GM21447 (cell line): Measurements from ENCODE around the gene SUSD5.
A peak's percentile ranks its signal among the peaks of the same experiment; 100 is the strongest.

ENCODE experiments used
- ATAC-seq: cut with Tn5 transposase; IDR thresholded peaks from one replicate; pipeline ENCODE4 v1.9.1; 2021; ENCODE audit not compliant: unreplicated experiment

SUSD5 gene

DNA sequence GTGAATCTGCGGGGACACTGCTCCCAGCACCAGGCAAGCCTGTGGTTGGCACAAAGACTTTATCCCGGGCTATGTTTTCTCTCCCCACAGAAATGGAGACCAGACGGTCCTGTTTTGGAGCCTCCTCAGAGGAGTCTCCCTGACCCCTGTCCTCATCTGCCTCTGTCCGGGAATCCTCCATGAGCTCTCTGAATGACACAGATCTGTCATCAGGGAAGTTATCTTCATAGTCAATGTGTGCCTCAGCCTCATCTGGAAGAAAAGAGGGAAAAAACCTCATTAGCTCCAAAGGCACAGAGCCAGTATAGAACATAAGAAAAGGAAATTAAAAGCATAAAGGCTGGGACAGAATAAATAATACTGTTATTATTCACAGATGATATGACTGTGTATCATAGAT lies 64.8 kb downstream of the SUSD5 start:
- no peak for ATAC-seq

DNA sequence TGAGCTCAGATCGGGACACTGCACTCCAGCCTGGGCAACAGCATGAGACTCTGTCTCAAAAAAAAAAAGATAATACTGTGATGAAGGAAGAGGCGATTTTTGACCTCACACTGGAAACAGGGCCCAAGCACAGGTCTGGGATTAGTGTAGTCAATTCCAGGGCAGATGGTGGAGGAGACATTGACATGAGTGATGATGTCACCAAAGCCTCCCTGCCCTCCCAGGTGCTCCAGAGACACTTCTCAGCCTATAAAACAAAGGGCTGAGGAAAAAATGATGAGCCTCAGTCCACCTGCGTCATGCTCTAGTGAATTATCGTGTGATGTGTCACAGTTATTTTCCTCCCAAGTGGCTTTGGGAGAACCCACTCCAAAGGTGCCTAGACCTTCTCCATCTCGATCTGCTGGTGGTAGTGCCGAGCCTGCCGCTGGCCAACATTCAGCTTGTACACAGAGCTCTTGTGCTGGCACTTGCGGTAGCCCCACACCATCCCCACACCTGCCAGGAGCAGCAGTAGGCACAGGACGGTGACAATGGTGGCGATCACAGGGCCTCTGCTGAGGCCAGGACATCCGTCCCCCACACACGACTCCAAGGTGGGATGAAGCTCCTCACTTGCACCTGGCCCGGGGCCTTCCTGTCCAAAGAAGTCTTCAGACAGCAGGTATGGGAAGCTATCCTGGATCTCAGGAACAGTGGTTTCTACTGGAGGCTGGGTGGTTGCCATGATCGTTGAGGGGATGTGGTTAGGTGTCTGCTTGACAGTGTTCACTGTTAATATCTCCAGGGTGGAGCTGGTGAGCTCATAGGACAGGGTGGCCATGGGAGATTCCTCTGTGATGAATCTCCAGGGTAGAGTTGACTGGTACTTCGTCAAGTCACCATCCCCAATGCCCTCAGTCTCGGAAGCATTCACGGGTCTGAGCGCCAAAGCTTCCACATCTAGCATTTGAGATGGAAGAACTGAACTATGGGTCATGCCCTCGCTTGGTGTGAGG lies 65.9 kb downstream of the SUSD5 start:
- ATAC-seq: no peak

DNA sequence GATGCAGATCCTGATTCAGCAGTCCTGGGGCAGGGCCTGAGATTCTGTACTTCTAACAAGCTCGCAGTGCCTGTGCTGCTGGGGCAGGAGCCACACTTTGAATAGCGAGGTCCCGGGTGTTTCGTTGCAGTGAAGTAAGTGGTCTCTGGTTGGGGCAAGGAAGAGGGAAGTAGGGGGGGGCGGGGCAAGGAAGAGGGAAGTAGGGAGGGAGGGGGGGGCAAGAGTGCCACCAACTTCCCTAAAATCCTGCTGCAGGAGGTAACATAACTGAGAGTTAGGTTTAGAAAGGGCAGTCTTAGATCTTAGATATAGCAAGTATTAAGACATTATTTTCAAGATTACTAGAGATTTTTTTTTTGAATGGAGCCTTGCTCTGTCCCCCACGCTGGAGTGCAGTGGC lies 69.3 kb downstream of the SUSD5 start:
- no peak for ATAC-seq

DNA sequence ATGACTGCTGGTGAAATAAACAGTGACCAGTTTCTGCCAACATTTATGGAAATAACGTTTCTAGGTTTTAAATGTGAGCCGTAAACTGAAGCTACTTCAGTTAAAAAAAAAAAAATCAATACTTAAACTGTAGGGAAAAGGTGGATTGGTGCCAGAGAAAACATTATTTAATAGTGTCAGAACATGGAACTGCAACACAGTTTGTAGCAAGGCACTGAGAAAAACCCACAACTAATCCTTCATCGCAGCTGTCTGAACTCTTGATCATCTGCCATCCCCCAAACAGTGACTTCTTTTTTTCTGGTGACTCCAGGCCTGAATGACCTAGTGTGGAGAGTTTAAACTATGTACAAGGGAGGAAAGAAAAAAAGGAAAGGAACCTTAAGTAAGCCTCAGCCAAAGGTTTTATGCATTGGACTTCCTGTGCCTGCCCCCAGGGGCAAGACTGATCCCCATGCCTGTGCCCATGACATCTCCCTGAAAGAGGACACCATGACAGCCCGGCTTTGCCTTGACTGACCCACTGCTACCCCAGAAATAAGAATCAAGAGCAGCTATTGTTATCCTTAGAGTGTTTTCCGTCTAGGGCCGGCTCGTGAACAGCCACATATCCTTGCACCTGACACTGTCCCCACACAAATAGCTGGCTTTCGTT lies 71.7 kb downstream of the SUSD5 start:
- ATAC-seq: no peak

DNA sequence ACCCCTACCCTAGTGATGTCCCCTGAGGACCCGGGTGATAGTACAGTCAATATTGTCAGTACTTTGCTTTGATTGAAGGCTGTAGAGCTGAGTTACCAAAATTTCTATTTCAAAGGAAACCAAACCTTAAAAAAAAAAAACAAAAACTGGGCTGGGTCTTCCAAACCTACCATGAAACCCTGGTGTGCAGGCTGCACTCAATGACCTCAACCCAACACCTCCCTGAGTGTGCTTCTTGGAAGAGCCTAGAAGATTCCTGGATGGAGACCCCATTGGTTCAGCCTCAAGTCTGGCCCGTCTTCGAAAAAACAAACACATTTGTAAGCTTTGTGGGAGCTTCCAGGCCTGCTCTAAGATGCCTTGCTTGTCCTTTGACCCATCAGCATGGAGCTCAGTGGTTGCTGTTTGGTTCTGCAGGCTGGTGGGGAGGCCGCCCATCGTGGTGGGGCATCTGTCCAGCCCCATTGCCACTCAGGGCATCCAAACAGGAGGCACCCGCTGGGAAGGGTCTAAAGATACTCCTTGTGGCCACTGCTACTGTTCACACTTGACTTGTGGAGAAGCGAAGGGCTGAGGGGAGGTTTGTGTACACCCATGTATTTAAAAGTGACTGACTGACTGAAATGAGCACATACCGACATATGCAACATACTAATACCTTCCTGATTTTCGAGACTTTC lies 72.6 kb downstream of the SUSD5 start:
- no peak for ATAC-seq

DNA sequence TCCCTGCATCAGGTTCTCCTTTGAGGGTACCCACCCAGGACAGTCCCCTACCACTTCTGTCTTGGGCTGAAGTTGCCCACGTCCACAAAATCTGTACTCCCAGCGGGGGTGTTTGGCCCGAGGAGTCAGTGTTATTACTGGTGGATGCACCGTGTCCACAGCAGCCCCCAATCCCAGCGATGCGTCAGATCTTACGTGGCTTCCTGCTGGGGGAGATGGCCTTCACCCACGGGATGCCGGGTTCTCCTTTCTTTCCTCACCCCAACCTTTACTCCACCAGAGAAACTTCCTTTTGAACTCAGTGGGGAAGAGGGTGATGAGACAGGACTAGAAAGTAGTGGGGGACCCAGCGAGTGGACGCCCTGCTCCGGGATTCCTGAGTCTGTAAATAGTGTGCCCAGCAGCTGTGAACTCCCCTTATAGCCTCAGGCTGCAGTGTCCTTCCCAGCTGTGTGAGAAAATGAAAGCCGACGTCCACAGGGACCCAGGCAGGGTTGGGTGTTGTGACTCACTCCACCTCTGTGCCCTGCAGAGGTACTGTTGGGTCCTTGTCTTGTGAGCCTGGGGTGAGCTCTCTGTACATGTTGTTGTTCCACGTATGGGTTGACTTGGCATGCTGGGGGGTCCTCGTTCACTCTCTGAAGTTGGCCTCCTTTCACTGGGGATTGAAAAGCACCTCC lies 73.2 kb downstream of the SUSD5 start:
- ATAC-seq: no peak

DNA sequence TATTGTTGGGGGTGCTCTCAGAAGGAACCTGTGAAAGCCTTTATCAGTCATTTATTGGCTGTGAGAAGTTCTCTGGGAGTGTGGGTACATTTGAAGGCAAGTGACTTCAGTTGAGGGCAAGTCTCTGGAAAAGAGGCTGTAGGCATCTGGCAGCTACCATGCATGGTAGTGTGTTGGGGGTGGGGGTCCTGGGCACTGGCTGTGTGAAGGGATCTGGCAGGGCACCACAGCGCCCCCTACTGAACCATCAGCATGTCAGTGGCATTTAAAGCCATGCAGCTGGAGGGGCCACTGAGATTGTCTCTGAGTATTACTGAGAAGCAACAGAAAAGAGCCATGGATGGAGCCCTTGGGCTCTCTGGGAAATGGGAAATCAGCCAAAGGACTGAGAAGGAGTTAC lies 74.2 kb downstream of the SUSD5 start:
- no peak for ATAC-seq

DNA sequence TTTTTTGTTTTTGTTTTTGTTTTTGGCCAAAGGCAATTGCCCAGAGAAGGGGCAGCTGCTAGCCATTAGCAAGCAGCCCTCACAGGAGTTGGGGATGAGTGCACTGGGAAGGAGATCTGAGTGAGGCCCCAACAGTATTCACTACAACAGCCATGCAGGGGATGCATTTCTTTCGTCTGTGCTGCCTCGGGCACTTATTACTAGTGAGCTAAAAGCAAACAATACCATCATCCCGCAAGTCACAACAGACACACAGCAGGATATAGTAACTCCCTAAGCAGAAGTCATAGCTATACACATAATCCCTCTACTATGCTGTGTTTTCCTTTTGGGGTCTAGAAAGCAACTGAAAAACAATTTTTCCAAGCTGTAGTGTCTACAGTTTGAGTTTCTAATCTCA lies 77.6 kb downstream of the SUSD5 start:
- ATAC-seq: no peak

DNA sequence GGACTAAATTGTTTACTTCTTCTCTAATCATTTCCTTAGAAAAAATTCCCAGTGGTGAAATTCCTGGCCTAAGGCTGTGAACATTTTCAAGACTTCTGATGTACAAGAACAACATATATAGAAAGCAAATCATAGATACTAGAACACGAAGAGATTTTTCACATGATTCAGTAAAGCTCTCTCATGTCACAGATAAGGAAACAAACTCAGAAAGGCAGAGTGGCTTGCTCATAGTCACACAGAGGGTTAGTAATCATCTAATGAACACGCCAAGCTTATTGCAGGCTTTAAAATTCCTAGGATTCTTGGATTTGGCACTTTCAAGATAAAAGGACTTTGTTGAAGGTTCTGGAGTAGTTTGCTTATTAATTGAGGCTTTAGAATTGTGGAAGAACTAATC lies 78.6 kb downstream of the SUSD5 start:
- no peak for ATAC-seq

DNA sequence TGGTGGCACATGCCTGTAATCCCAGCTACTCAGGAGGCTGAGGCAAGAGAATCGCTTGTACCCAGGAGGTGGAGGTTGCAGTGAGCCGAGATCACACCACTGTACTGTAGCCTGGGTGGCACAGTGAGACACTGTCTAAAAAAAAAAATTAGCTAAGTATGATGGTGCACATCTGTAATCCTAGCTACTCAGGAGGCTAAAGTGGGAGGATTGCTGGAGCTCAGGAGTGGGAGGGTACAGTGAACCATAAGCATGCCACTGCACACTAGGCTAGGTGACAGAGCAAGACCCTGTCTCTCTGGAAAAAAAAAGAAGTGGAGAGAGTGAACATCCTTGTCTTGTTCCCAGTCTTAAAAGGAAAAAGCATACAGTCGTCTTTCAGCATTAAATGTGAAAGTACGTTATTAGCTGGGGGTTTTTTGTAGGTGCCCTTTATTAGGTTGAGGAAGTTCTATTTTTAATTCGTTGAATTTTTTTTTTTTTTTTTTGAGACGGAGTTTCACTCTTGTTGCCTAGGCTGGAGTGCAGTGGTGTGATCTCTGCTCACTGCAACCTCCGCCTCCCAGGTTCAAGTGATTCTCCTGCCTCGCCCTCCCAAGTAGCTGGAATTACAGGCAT lies 79.5 kb downstream of the SUSD5 start:
- ATAC-seq: peak; percentile 58

DNA sequence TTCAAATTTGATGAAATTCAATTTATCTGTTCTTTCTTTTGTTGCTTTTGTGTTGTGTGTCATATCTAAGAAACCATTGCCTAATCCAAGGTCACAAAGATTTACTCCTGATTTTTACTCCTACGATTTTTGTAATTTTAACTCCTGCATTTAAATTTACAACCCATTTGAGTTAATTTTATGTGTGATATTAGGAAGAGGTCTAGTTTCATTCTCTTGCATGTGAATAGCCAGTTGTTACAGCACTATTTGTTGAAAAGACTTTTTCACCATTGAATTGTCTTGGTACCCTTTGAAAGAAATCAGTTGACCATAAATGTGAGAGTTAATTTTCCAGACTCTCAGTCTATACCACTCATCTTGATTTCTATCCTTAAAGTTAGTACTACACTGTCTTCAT lies 80.9 kb downstream of the SUSD5 start:
- no peak for ATAC-seq

DNA sequence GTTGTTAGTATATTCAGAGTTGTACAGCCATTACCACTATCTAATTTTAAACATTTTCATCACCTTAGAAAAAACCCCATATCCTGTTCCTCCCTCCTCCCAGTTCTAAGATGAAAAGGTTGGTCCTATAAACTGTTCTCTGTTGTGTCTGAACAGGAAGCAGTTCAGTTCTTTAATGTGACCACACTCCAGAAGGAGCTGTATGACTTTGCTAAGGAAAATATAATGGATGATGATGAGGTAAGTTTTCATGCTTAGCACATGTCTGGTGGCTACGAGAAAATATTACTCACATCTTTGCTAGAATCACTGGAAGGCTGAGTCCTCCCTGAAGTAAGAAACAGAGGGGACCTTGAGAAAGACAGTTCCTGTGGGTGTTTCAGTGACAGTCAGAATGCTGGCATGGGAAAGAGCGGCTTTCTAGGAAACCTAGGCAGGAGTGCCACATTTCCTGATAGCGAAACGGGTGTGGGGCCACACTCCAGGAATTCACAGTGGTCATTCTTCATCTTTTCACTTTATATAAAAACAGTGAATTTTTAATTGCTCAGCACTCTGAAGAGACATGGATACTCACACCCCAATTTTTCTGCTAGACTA lies 84.5 kb downstream of the SUSD5 start:
- no peak for ATAC-seq

DNA sequence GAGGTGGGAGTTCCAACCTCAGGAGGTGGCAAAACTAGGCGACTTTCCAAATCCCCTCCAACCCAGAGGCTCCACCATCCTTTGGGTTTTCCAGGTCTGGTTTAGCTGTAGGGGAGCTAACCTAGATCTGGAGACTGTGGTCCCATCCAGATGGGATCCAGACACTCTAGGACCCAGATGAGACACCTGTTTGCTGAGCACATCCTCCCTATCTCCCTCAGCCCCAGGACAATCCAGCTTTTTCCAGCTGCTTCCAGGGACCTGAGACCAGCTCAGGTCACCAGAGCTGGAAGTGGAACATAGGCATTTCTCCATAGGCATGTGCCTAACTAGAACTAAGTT lies 86.6 kb downstream of the SUSD5 start:
- ATAC-seq: peak; percentile 13

DNA sequence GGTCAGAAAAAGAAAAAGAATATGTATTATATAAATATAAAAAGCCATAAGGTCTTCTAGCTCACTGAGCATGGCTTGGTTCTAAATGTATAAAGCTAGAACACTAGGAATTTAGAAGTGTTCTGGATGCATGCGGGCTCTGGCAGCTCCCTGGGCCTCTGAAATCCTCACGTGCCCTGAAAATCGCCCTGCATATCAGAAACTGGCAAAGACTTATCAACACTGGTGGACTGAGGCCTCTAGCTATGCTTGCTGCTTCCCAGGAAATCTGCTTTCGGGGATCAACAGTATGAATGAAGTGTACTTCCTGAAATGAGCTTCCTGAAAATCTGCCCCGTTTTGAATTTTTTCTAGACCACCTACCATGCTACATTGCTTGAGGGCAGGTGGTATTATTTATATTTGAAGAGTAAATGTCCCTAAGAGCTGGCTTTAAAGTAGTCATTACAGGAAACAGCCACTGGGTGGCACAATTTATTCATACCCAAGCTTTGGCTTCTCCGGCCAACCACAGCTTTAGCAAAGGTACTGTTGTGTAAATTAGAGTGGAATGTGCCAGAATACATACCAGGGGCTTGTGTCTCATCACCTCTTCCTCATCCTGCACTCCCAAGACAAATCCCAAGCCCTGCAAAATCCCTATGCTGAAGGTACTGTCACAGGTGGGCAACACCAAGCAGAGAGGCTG lies 87.1 kb downstream of the SUSD5 start:
- ATAC-seq: peak; percentile 78

DNA sequence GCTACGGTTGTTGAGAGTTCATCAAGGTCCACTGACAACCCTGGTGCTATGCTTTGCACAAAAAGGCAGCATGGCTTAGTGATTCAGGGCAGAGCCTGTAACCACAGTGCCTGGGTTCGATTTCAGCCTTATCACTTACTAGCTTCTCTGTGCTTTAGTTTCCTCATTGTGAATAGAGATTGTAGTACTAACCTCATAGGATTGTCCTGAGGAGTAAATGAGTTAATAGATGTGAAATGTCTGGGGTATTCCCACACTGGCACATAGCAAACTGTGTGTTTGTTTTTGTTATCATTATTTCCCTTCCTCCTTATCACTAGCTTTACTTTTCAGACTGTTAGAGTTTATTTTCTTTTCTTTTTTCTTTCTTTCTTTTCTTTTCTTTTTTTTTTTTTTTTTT lies 88.5 kb downstream of the SUSD5 start:
- ATAC-seq: no peak

DNA sequence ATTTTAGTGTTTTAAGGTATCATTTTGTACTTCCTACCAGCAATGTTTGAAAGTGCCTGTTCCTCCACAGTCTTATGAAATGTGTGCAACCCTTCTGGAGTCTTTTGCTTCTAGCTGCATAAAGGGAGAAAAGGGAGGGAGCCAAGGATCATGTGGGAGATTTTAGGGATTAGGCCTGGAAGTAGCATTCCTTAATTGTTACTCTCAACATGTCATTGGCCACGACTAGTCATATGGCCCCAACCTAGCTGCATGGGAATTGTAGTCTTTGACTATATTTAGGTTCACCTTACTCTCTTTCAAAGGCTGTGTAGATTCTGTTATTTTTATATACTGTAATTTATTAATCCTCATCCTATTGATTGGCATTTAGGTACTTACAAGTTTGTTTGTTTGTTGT lies 89.9 kb downstream of the SUSD5 start:
- ATAC-seq: no peak

DNA sequence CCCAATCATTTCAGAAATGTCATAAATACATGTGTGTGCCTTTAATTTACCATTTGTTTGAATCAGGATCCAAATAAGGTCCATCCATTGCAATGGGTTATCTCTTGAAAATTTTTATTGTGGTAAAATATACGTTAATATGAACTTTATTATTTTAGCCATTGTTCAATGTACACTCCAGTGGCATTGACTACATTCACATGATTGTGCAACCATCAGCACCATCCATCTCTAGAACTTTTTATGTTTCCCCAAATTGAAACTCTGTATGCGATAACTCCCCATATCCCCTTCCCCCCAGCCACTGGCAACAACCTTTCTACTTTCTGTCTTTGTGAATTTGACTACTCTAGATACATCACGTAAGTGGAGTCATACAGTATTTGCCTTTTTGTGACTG lies 92.8 kb downstream of the SUSD5 start:
- ATAC-seq: no peak

DNA sequence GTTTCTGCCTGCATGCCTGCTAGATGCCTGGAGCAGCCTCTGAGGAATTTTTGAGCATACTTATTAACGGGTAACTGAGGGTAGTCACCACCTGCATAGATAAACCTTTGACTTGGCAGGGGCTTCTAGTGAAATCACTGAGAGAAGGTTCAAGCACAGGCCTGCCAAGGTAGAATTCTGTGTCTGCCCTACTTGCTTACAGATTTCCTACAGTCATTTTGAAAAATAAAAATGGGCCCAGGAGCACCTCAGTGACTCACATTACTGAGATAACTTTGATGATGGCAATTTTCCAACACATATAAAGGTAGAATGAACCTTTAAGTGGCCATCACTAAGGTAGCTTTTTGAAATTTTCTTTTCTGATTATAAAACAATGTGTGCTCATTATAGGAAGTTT lies 94.0 kb downstream of the SUSD5 start:
- ATAC-seq: no peak

DNA sequence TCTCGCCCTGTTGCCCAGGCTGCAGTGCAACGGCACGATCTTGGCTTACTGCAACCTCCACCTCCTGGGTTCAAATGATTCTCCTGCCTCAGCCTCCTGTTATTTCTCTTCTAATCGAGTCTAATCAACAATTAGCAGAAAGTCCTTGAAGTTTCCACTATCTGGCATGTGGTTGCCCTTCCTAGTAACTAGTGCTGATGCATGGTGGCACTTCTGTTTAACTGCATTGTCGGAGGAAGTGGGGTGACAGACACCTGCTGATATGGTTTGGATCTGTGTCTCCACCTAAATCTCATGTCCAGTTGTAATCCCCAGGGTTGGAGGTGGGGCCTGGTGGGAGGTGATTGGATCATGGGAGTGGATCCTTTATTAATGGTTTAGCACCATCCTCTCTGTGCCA lies 95.6 kb downstream of the SUSD5 start:
- no peak for ATAC-seq

DNA sequence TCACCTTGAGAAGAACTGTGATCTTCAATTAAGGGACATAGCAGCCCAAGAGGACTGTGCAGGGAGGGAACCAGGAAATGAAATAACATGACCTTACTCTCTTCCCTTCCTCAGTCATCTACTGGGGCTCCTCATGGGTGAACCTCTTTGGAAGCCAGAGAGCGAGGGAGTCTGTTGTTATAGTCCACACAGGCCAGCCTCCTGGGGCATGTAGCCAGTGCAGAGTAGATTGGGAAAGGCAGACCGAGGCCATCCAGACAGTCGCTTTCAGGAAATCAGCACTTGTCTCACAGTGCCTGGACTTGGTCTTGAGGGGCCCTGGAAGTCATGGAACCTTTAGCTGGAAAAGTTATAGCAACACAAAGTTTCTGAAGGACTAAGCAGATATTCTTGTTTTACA lies 98.7 kb downstream of the SUSD5 start:
- ATAC-seq: no peak
